ENCODE measurements around the gene CADM3.

GRCh38 chr1:159248311-159248710 is 76.9 kb downstream of the CADM3 start:
- TF ChIP-seq CTCF (IDR thresholded peaks at IDR 0.05 in 8 of 11, conservative IDR thresholded peaks at IDR 0.05 in 3 of 11) (no peak), POLR2A (IDR thresholded peaks at IDR 0.05) (no peak)
